GM19023 (cell line): ENCODE measurements around the gene KIF11.
"Not testable (repeated sequence)": the region's sequence is repeated elsewhere in the genome, so short reads cannot be mapped to it uniquely, and the experiment has no call there.

Experiments used
- ATAC-seq: cut with Tn5 transposase; IDR thresholded peaks from one replicate; pipeline ENCODE4 v1.9.1; 2021; ENCODE audit warnings: mild to moderate bottlenecking, moderate library complexity; ENCODE audit not compliant: unreplicated experiment

Gene KIF11

GRCh38 chr10:92590623-92591549 lies 2.0 kb upstream of the KIF11 start:
- ATAC-seq, result peak; percentile 12

- peak; percentile 71 for ATAC-seq
These were observed 1.3 kb upstream of the KIF11 start for GRCh38 chr10:92591550-92592022.

- no peak for ATAC-seq
These were observed 974 bp downstream of the KIF11 start for GRCh38 chr10:92593619-92594588.

- ATAC-seq, result no peak
These were observed 2.6 kb downstream of the KIF11 start for GRCh38 chr10:92595505-92595904.

- ATAC-seq, result no peak
These were observed 5.4 kb downstream of the KIF11 start for GRCh38 chr10:92598321-92598720.

GRCh38 chr10:92604841-92605240 lies 11.9 kb downstream of the KIF11 start:
- ATAC-seq, result no peak

- no peak for ATAC-seq
These were observed 22.6 kb downstream of the KIF11 start for GRCh38 chr10:92615515-92615914.

- no peak for ATAC-seq
These were observed 26.4 kb downstream of the KIF11 start for GRCh38 chr10:92619368-92619767.

- ATAC-seq, result no peak
These were observed 35.0 kb downstream of the KIF11 start for GRCh38 chr10:92627845-92628480.

- no peak for ATAC-seq
These were observed 37.0 kb downstream of the KIF11 start for GRCh38 chr10:92629945-92630344.

GRCh38 chr10:92638037-92638436 lies 45.1 kb downstream of the KIF11 start:
- no peak for ATAC-seq

GRCh38 chr10:92640107-92640506 lies 47.2 kb downstream of the KIF11 start:
- no peak for ATAC-seq

GRCh38 chr10:92641492-92641891 lies 48.6 kb downstream of the KIF11 start:
- no peak for ATAC-seq

- no peak for ATAC-seq
These were observed 52.0 kb downstream of the KIF11 start for GRCh38 chr10:92644921-92645320.

GRCh38 chr10:92650864-92651263 lies 57.9 kb downstream of the KIF11 start:
- not testable (repeated sequence) for ATAC-seq

- no peak for ATAC-seq
These were observed 62.5 kb downstream of the KIF11 start for GRCh38 chr10:92655426-92655825.

GRCh38 chr10:92656266-92656961 lies 63.5 kb downstream of the KIF11 start:
- no peak for ATAC-seq

GRCh38 chr10:92657024-92657423 lies 64.1 kb downstream of the KIF11 start:
- no peak for ATAC-seq

- no peak for ATAC-seq
These were observed 69.9 kb downstream of the KIF11 start for GRCh38 chr10:92662848-92663247.

GRCh38 chr10:92664322-92664721 lies 71.4 kb downstream of the KIF11 start:
- ATAC-seq, result no peak
